A549 (cell line): ENCODE data around the gene LDLRAD4.

Experiments
- BHLHE40 ChIP-seq: IDR thresholded peaks from 2 replicates; pipeline ENCODE4 v1.6.1; 2012; ENCODE audit warnings: low read depth, low read length, inconsistent platforms
- JUN ChIP-seq, 2 experiments: fragments of >200 bp; sonication (Bioruptor Twin); formaldehyde crosslinking; IDR thresholded peaks; 2 replicates in 1 of 2; 3 replicates in 1 of 2; pipeline ENCODE4 v1.6.1; 2016 to 2017
- JUNB ChIP-seq: fragments of >200 bp; sonication (Bioruptor Twin); formaldehyde crosslinking; IDR thresholded peaks from 2 replicates; pipeline ENCODE4 v1.6.1; 2016
- MYC ChIP-seq: IDR thresholded peaks from 2 replicates; pipeline ENCODE4 v1.6.1; 2012; ENCODE audit warnings: mild to moderate bottlenecking, inconsistent platforms, low read length, improper control_type of control experiment, borderline replicate concordance
- NR3C1 ChIP-seq: fragments of >200 bp; sonication (Bioruptor Twin); formaldehyde crosslinking; IDR thresholded peaks from 3 replicates; pipeline ENCODE4 v1.6.1; 2017
- PHF8 ChIP-seq: fragments of 200-600 bp; sonication (generic); IDR thresholded peaks from 2 replicates; pipeline ENCODE4 v1.6.1; 2016; ENCODE audit warnings: low read depth, mild to moderate bottlenecking, antibody characterized with exemption, moderate library complexity, borderline replicate concordance
- POLR2A ChIP-seq: IDR thresholded peaks from 2 replicates; pipeline ENCODE4 v1.6.1; 2012; ENCODE audit warnings: mild to moderate bottlenecking, low read length
- RAD21 ChIP-seq, 2 experiments: fragments of >200 bp in 1 of 2; sonication (Bioruptor Twin) in 1 of 2; formaldehyde crosslinking in 1 of 2; IDR thresholded peaks in 1 of 2; conservative IDR thresholded peaks in 1 of 2; 2 replicates in 1 of 2; 3 replicates in 1 of 2; pipeline ENCODE4 v1.6.1; 2012 to 2018; ENCODE audit warnings: inconsistent platforms in 1 of 2
- RFX5 ChIP-seq: fragments of 450-650 bp; IDR thresholded peaks from 2 replicates; pipeline ENCODE4 v1.7.1; 2014; ENCODE audit warnings: antibody characterized with exemption, mild to moderate bottlenecking, moderate library complexity
- SREBF2 ChIP-seq: fragments of 450-650 bp; IDR thresholded peaks from 2 replicates; pipeline ENCODE4 v1.6.1; 2014; ENCODE audit warnings: mild to moderate bottlenecking, moderate library complexity
- ZFP36 ChIP-seq: fragments of 450-650 bp; IDR thresholded peaks from 2 replicates; pipeline ENCODE4 v1.6.1; 2014; ENCODE audit warnings: borderline replicate concordance; ENCODE audit not compliant: partially characterized antibody
- TF ChIP-seq, protein P1 (sequence below): fragments of >200 bp; sonication (Bioruptor Twin); formaldehyde crosslinking; IDR thresholded peaks from 3 replicates; pipeline ENCODE4 v1.5.1; 2016
- TF ChIP-seq, protein P2 (sequence below): IDR thresholded peaks from 2 replicates; pipeline ENCODE4 v1.6.1; 2012

DNA sequence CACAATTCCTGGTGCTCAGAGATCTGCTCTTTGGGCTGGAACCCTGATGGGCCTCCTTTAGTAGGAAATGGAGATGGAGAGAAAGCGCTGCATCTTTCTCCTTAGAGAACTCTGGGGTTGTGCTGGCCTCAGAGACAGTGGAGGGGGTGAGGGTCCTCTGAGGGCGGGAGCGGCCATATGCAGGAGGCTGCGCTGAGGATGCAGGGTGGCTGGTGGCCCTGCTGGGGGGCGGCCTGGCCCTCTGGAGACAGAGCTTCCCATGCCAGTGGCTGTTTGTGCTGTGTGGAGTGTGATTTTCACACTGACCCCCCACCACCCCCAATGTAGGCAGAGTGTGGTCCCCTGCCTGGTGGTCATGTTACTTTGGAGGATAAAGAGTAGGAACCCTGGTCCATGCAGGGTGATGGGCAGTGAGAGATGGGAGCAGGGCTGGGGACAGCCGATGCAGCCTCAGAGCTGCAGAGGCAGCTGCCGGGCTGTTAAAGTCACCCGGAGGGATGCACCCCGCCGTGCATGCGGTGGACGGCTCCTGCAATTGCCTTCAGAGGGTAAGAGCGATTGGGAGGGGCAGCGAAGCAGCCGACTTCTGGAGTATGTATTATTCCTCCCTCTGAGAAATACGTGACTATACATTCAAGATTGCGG is 313.2 kb downstream of the LDLRAD4 start:
- TF ChIP-seq, protein P1, sequence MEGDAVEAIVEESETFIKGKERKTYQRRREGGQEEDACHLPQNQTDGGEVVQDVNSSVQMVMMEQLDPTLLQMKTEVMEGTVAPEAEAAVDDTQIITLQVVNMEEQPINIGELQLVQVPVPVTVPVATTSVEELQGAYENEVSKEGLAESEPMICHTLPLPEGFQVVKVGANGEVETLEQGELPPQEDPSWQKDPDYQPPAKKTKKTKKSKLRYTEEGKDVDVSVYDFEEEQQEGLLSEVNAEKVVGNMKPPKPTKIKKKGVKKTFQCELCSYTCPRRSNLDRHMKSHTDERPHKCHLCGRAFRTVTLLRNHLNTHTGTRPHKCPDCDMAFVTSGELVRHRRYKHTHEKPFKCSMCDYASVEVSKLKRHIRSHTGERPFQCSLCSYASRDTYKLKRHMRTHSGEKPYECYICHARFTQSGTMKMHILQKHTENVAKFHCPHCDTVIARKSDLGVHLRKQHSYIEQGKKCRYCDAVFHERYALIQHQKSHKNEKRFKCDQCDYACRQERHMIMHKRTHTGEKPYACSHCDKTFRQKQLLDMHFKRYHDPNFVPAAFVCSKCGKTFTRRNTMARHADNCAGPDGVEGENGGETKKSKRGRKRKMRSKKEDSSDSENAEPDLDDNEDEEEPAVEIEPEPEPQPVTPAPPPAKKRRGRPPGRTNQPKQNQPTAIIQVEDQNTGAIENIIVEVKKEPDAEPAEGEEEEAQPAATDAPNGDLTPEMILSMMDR, result no peak
- TF ChIP-seq POLR2A, result no peak
- TF ChIP-seq BHLHE40, result no peak
- TF ChIP-seq NR3C1, result no peak
- no peak for TF ChIP-seq SREBF2
- no peak for TF ChIP-seq RAD21 (conservative IDR thresholded peaks at IDR 0.05 in 1 of 2, IDR thresholded peaks at IDR 0.05 in 1 of 2)
- TF ChIP-seq ZFP36, result no peak
- TF ChIP-seq JUN (IDR thresholded peaks at IDR 0.05), result no peak
- TF ChIP-seq MYC, result no peak
- TF ChIP-seq, protein P2, sequence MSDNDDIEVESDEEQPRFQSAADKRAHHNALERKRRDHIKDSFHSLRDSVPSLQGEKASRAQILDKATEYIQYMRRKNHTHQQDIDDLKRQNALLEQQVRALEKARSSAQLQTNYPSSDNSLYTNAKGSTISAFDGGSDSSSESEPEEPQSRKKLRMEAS, result no peak
- no peak for TF ChIP-seq JUNB
- no peak for TF ChIP-seq PHF8
- no peak for TF ChIP-seq RFX5
